ENCODE data around the gene RIOX2.
"Not testable (repeated sequence)": the region's sequence is repeated elsewhere in the genome, so short reads cannot be mapped to it uniquely, and the experiment has no call there.

The RIOX2 gene

DNA sequence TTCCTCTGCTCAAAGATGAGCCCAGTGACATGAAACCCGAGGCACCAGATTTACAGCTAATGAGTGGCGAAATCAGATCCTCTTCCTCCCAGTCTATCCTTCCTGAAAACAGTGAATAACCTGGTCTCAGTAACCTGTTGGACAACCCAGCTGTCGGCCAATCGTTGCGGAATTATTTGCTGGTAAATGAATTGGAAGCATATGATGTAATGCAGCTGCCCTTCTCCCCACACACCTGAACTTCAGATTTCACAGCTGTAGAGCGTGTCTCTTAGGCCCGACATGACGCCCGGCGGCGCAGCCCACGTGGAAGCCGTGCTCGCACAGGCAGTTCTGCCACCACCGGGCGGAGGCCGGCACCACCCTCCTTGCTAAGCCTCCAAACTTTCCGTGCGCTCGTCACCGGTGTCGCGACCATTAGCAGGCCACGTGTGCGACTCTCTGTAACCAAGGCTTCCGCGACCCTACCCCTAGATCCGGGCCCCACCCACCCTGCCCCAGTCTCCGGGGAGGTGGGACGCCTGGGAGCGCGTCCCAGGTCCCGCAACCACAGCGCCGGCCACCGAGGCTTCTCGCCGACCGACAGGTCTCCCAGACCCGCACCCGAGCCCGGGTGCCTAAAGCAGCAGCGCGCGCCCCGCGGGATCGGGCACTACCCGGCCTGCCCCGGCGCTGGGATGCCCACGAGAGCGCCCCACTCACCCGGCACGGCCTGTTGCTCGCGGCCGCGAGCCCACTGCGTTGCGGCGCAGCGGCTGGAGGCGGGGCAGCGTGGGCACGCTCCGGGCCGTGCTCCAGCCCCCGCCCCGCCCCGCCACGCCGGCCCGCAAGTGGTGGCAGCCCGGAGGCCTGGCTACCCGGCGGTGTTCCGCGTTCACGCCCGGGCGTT is at the start of gene RIOX2:
Gene RIOX2, minus strand, starts transcription at position 753 of the 889 bp plus-strand sequence. CDS start 4,838 bp downstream, outside the sequence.
- DNase-seq, result peak; percentile 7

DNA sequence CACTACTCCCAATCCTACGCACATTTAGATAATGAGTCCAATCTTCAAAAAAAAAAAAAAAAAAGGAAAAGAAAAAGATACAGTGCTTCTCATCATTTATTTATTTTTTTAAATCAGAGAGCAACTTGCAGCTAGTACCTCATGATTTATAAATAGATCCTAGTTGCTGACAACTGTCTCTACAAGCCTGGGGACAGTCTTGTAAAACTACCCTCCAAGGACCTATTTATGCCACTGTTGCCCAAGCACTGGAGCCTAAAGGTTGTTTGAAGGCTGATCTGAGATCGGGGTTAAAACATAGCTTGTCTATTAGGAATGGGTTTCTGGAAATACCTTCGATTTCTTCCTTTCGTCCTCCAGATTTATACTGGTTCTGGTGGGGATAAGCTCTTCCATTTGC is 48.2 kb upstream of the RIOX2 start:
- no peak for DNase-seq

DNA sequence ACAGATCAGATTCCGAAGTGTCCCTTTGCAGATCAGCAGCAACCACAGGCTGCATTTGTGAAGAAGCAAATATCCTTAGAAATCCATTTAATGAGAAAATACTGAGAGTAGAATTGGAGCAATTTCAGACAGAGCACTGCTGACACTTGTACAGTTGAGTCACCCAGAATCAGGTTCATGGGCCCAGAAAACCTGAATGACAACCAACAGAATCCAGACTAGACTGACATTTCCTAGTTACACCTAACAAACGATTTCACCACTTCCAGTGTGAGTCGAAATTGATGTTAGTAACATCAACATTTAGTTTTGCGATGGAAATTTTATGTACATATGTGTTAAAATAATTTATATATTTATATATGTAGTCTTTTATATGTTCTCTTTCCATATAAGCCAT is 46.1 kb upstream of the RIOX2 start:
- DNase-seq, result no peak

DNA sequence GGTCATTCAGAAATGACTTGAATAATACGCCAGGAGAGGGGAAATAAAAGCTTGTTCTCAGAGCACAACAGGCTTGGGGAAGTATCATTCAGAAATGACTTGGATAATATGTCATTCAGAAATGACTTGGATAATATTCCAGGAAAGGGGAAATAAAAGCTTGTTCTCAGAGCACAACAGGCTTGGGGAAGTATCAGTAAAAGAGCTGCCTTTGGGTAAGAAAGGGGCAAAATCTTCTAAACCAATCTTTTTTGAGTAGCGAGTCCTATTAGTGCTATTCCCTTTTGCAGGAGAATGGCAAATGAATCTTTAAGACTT is 42.0 kb upstream of the RIOX2 start:
- no peak for DNase-seq

DNA sequence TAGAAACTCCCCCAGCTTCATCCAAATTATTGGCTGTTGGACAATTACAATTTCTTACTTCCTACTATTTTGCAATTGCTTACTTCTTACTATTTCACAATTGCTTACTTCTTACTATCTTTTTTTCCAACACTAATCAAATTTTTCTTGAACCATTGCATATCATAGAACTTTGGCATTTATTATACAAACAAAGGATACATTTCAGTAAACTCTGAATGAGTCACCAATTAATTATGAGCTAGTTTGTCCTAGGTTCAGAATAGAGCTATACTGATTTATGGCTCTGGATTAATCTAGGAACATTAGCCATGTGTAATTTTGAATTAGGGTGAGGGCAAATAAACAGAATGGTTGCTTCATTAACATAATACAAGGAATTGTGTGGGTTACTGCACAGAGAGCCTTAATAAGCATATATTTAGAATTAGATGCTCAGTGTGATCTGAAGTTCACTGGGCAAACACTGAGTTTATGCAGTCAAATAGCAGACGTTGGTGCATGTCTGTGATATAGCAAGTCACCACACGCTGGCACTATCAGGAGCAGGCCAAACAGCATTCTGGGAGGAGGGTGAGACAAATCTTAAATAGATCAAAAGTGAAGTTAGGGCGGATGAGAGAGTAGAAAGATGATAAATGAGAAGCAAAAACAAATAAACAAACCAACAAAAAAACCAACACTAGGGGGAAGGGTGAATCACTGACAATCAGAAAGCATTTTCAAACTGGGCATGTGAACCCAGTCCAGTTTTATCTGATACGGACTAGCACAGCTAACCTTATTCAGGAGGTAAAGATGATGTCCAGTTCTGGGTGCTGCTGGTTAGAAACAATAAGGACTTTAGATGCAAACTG is 41.4 kb upstream of the RIOX2 start:
- DNase-seq, result no peak

DNA sequence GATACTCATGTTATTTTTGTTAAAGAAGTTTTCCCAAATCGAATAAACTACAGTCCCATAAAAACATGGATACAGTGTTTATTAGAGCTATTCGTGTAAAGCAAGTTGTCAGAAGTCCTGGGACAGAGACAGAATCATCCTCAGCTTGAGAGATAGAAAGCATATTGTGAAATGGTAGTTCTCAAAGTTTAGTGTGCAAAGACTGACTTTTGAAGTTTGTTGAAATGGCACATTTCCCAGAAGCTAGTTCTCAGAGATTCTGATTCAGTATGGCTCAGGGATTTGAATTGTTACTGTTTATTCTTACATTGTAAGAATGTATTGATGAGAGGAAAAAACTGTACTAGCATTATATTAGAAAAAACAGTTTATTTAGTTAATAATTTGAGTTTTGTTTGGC is 40.7 kb upstream of the RIOX2 start:
- DNase-seq, result no peak

DNA sequence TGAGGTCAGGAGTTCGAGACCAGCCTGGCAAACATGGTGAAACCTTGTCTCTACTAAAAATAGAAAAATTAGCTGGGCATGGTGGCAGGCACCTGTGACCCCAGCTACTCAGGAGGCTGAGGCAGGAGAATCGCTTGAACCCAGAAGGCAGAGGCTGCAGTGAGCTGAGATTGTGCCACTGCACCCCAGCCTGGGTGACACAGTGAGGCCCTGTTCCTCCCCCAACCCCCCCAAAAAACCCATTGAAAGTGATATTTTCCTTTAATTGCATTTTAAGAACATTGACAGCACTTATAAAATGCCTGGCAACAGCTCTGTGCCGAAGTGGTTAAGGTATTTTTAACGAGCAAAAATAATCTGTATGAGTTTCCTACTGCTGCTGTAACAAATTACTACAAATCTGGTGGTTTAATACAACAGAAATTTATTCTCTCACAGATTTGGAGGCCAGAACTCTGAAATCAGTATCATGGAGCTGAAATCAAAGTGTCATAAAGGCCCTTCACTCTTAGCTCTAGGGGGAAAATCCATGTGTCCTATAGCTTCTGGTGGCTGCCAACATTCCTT is 38.7 kb upstream of the RIOX2 start:
- DNase-seq, result not testable (repeated sequence)

DNA sequence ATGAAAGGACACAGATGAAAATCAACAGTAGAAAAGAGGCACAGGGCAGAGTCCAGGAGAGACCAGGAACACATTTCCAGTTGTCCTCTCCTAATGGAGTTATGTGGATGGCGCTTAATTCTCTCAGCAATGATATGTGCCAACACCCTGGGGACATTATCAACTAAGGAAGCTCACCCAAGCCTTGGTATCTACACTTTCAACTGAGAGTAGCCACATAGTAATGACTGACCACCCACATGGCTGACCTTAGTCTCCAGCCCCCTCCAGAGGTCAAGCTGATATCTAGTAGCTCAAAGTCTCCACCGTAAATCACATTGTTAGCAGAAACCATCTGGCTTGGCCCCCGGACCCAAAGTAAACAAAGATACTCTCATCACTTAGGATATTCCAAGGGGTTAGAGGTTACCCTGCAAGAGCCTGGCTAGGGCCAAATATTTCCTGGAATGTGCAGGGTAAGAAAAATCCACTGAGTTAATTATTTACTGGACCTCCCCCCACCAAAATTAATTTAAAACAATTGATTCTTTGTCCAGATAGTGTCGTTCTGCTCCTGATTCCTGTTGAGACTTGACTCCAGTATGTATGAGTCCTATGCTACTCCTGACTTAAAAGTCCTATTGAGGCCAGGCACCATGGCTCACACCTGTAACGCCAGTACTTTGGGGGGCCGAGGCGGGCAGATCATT is 38.1 kb upstream of the RIOX2 start:
- no peak for DNase-seq

DNA sequence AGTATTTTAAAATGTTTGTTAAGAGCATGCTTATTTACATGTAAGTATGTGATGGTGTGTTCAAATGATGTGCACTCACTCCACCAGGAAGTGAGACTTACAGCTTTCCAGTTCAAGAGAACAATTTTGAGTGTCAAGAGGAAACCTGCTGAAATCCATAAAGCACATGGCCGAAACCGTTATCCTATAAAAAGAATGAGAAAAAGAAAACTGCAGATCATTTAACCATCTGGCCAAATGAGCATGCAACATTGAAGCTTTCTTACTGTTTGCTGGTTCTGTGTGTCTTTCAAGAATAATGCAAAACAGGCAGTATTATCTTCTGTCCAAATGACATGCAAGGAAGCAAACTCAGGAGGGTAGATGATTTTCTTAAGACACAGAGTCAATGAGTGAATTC is 36.6 kb upstream of the RIOX2 start:
- DNase-seq, result no peak

DNA sequence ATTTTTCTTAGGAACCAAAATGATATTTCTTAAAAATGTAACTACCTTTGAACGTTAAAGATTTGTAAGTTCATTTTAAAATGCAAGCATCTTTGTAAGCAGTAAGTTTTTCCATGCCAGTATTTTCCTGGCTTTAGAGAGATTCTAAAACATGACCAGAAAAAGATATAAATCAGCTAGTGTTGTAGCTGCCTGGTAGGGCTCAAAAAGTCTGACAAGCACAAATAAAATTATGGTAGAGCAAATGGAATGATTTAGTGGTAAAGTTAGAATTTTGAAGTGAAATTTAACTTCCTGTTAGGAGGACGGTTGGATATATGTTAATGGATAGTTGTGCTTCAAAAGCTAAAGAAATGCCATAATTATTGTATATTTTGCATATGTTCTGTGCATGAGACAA is 33.2 kb upstream of the RIOX2 start:
- no peak for DNase-seq

DNA sequence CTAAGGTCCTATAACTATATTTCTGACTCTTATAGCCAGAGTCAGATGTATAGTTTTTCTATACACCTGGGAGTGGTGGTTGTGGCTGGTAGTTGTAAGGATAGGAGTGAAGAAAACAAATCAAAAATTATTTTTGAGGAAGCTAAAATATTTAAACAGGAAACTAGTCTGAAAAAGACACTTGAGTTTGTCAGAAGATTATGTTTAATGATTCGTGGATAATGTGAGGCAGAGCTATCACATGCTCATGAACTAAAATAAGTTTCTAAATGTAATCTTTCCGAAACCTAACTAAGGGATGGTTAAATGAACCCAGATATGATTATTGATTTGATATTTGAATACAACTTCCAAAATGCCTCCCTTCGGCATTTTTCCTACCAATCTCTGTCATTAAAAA is 32.5 kb upstream of the RIOX2 start:
- DNase-seq, result no peak

DNA sequence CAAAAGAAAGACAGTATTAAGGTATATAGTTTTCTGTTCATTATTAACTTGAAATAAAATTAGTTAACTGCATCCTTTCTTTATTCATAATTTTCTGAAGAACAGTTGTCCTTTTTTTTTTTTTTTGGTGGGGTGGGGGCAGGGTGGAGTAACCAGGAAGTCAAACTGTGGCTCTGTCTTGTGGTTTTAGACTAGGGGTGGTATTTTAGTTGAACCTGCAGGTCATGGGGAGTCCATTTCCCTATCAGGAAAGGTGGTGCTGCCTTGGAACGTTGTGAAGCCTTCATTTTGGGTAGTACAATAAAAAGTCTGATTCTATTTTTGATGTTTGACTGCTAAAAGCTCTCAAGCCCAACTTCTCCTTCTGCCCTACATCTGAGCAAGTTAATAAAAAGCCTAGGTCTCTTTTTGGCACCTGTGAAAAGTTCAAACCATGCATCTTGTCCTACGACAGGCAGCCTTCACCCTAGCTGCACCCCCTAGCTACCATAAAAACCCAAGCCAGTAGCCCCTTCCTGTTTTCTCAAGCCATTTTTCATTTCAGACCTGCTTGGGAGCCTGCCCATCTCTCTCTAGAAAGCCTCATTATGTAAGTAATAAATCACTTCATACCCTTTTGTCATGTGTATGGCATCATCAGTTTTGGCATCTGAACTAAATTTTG is 31.2 kb upstream of the RIOX2 start:
- no peak for DNase-seq

DNA sequence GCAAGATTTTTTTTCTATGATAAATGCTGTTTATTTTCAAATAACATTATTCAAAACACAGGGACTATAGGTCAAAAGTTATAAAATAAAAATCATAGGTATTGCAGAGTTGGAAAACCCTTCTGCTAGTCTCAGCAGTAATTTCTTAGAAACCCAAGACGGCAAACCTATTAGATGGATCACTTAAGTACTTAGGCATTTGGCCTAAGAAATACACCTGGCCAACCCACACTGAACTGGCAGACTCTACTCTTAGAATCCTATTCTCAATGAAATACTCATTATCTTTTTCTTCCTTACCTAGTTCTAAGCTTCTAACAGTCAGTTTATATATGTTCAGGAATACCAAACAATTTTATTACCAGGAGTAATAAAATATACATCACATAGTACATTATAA is 30.5 kb upstream of the RIOX2 start:
- DNase-seq, result no peak

DNA sequence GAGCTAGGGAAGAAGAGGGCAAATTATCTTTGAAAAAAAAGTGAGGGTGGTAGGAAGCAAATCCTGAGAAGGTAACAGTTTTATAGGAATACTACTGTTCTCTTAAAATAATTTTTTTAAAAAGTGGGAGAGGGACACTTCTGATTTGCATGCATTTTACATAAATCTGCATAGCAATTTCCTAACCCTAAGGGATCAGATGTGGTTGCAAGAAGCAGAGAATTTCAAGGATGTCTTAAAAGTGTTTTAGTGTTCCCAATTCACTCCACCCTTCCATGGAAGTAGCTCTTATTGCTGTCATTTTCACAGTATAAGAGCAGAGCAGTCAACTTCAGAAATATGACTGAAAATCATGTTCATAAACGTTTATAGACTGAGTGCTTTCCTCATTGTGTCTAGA is 27.8 kb upstream of the RIOX2 start:
- no peak for DNase-seq

DNA sequence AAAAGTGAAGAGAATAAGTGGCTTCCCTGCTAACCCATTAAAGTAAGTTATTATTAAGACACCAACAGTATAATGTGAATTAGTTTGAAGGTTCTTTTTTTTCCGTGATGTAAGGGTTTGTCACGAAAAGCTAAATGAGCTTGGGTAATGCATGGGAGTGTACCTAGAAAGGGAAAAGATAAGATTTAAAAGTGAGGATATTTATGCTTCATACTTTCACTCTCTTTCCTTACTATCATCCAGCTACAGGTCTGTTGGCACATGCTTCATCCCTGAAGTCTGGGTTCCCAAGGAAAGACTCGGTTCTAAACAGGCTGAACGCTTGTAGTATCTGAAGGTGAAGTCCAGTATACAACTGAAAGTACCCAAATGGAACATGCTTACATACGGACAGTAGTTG is 26.9 kb upstream of the RIOX2 start:
- DNase-seq, result no peak

DNA sequence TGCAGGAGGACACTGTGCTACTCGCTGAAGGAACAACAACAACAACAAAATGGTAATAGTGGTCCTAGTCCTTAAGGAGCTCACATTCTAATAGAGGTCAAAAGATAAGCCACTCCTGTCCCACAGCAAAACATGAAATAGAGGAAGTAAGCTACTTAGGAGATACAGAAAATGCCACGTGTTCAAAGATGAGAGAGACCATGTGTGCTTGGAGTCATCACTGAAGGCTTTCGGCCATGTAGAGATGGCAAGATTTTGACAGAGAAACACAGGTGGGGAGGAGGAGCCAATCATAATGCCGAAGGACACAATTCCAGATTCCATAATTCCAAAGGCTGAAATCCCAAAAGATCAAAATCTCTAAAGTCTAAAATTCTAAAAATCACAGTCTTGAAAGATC is 24.8 kb upstream of the RIOX2 start:
- DNase-seq, result no peak

DNA sequence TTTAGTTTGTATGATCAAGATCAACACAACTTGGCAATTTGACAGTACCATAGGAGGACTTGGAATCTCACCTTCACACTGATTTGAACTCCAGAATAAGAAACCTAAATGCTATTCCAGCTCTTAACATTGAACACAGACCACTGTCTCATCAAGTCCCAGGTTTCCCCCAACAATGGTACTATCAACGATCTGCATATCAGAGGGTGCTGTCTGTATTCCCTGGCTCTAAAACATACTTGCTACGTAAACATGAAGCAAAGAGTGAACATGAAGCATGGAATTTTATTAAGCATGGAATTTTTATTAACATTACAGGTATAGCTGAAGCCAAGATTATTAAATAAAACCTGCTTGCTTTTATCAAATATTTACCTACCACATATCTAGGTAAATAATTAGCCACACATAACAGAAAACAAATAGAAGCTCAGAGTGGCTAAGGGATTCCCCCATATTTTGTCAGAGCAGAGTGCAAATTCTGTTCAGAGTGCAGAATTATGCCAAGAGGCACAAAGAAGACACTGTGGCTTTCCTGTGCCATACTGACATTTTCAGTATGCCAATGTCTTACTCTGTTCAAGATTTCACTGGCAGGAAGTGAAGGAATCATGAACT is 22.2 kb upstream of the RIOX2 start:
- no peak for DNase-seq

DNA sequence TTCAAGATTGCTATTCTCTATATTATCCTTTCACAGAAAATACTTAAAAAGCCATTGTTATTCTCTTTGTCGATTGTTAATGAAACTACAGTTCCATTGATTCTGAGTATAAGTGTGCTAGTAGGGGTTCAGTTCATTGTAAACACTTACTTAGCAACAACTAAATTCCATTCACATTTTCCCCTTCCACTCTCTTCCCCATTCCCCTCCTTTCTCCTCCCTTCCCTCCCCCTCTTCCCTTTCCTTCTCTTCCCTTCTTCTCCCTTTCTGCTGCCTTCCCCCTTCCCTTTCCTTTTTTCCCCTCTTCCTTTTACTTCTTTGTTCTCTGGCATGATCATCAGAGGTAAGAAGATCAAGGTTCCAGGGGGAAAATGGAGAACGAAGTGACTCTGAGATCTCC is 21.3 kb upstream of the RIOX2 start:
- DNase-seq, result no peak

DNA sequence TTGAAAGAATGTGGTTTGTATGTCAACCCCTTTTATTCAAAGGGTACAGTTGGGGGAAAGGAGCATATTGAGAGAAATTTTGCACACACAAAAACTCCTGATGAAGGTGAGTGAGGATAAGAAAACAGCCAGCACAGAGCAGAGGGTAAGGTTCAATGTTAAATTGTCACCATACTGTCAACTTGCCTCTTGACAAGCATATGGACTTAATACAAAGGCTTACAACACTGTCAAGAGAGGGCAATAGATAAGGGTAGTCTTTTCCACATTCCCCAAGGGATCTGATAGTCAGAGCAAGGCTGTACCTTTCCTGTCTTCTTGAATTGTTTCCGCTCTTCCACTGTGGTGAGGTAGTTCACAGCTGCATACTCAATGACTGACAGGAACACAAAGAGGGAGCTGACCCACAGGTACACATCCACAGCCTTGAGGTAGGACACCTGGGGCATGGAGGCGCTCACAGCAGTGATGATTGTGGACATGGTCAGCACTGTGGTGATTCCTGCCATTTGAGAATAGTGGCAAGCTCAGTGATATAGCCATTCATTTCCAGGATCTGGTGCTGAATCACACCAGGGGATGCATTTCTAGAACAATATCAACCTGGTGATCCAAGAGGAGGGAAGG is 20.4 kb upstream of the RIOX2 start:
- no peak for DNase-seq

DNA sequence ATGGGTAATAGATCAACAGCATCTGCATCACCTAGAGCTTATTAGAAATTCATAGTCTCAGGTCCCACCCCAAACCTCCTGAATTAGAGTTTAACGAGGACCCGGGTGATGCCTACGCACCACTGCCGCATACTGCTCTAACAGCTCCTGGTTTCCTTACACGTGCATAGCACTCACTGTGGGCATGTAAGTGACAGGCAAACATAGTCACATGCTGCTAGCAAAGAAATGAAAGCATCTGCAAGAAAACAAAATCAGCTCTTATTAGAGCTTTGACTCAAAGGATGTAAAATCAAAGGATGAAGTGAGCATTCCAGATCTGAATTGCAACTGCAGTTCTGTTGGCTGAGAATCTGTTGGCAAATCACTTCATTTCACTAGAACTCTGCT is 19.1 kb upstream of the RIOX2 start:
- DNase-seq, result no peak

DNA sequence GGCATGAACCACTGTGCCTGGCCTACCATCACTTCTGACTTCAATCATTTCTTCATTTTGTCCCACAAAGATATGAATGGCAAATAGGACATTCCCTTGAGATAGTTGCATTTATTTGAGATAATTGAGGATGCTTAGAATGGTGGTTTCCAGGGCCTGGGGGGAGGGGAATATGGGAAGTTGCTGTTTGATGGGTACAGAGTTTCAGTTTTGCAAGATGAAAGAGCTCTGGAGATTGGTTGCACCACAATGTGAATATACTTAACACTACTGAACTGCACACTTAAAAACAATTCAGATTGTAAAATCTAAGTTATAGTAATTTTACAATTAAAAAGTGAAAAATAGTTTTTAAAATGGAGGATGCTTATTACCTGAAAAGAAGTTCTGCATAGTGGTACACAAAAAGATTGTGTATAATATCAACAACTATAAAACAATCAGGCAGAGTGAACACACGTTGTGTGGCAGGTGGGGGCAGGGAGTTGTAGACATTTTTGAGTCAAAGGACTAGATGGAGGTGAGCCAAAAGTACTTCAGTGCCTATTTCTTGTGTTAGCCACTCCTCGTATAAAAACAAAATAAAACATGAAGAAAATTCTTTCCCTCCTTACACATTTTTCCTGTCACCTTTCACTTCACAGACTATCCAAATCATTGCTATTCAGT is 18.5 kb upstream of the RIOX2 start:
- no peak for DNase-seq

Data from NCI-H2227 treated with DMSO at 0.1 percent for 48 hours (cell line).